Measurements from ENCODE around the gene TMEM126B. TPM values are rescaled to one million over a fixed set of nuclear protein-coding genes. Genes with fewer than 3 reads are reported as not detected.

TMEM126B gene
- total RNA-seq, 1 donor from 2014 or later: 50.1 TPM

GRCh38 chr11:85680897-85681296, 52.5 kb downstream of the TMEM126B start:
- DNase-seq (ENCODE audit: extremely low read depth, low read depth, low spot score): no peak

GRCh38 chr11:85682330-85683305, 54.2 kb downstream of the TMEM126B start:
- DNase-seq (ENCODE audit: extremely low read depth, low read depth, low spot score): no peak

GRCh38 chr11:85685125-85685819, 56.9 kb downstream of the TMEM126B start:
- DNase-seq (ENCODE audit: extremely low read depth, low read depth, low spot score): no peak

GRCh38 chr11:85685820-85686459, 57.5 kb downstream of the TMEM126B start, which contains the start of gene CCDC89:
Gene CCDC89 (minus strand): TSS chr11:85686195. CDS start chr11:85686130, 65 bp downstream.
- DNase-seq (ENCODE audit: extremely low read depth, low read depth, low spot score): no peak

Other genes starting within 250 kb of the TMEM126B start
- gene DLG2, start 1.2 kb upstream of the TMEM126B start, total RNA-seq: 0.18 and 0.63 TPM in 2 replicates
- gene TMEM126A, start 19.4 kb downstream of the TMEM126B start, total RNA-seq: 23.3 and 26.3 TPM in 2 replicates
- gene CREBZF, start 36.5 kb downstream of the TMEM126B start, total RNA-seq: 10.0 and 29.0 TPM in 2 replicates
- 0.58 and 0.63 TPM in 2 replicates for gene CCDC89, start 57.6 kb downstream of the TMEM126B start, total RNA-seq
- gene SYTL2, start 182.5 kb downstream of the TMEM126B start, total RNA-seq: 9.3 and 15.0 TPM in 2 replicates
- gene CCDC83, start 226.8 kb downstream of the TMEM126B start, total RNA-seq: not detected in 2 replicates

Measured in glomerular endothelial cell (primary cell).